GM23338 (cell line): ENCODE data around the gene MRPL57. TPM values are rescaled to one million over a fixed set of nuclear protein-coding genes. Genes with fewer than 3 reads are reported as not detected.

Experiments used
- ATAC-seq: fragments of 200-7000 bp; cut with Tn5 transposase; 3 replicates; pipeline ENCODE4 v1.9.1; 2020
- DNase-seq: peaks from one replicate; pipeline ENCODE4 v3.0.0-alpha.2; 2015; ENCODE audit warnings: low spot score
- H2AFZ ChIP-seq: fragments of 200-600 bp; sonication (generic); 2 replicates; pipeline ENCODE4 v1.8.0; 2016; ENCODE audit warnings: antibody characterized with exemption, mild to moderate bottlenecking, moderate library complexity
- H3F3A ChIP-seq: fragments of 200-600 bp; sonication (generic); replicated peaks from 2 replicates; pipeline ENCODE4 v1.8.0; 2017; ENCODE audit warnings: antibody characterized with exemption, mixed run types, low read depth
- H3K27ac ChIP-seq: fragments of 200-600 bp; sonication (generic); 2 replicates; pipeline ENCODE4 v1.6.1; 2016; ENCODE audit warnings: low read depth
- H3K27me3 ChIP-seq: fragments of 200-600 bp; sonication (generic); 2 replicates; pipeline ENCODE4 v1.8.0; 2016; ENCODE audit warnings: mild to moderate bottlenecking, mixed run types, moderate library complexity; ENCODE audit not compliant: insufficient read depth
- H3K36me3 ChIP-seq: fragments of 200-600 bp; sonication (generic); 2 replicates; pipeline ENCODE4 v1.8.0; 2016; ENCODE audit warnings: mild to moderate bottlenecking; ENCODE audit not compliant: insufficient read depth
- H3K4me1 ChIP-seq: fragments of 200-600 bp; sonication (generic); 2 replicates; pipeline ENCODE4 v1.8.0; 2016; ENCODE audit warnings: mild to moderate bottlenecking, moderate library complexity; ENCODE audit not compliant: insufficient read depth
- H3K4me2 ChIP-seq: fragments of 200-600 bp; sonication (generic); 2 replicates; pipeline ENCODE4 v1.7.1; 2017; ENCODE audit warnings: mixed run types
- H3K4me3 ChIP-seq: fragments of 200-600 bp; sonication (generic); 2 replicates; pipeline ENCODE4 v1.6.1; 2016; ENCODE audit warnings: mixed run types
- H3K79me2 ChIP-seq: fragments of 200-600 bp; sonication (generic); replicated peaks from 2 replicates; pipeline ENCODE4 v1.8.0; 2017; ENCODE audit warnings: mild to moderate bottlenecking; ENCODE audit not compliant: insufficient read depth
- H3K9me2 ChIP-seq: fragments of 200-600 bp; sonication (generic); 2 replicates; pipeline ENCODE4 v1.8.0; 2017; ENCODE audit not compliant: insufficient read depth
- H4K20me1 ChIP-seq: fragments of 200-600 bp; sonication (generic); replicated peaks from 2 replicates; pipeline ENCODE4 v1.8.0; 2017; ENCODE audit warnings: mild to moderate bottlenecking; ENCODE audit not compliant: insufficient read depth
- H3K27ac Mint-ChIP-seq: 2 replicates; pipeline ENCODE4 v1.8.0; 2020; ENCODE audit warnings: inconsistent platforms, mild to moderate bottlenecking, moderate library complexity, mixed read lengths
- H3K27me3 Mint-ChIP-seq: 3 replicates; pipeline ENCODE4 v1.8.0; 2022; ENCODE audit warnings: low read depth, mild to moderate bottlenecking, moderate library complexity, mixed read lengths, inconsistent platforms; ENCODE audit not compliant: insufficient read depth, poor library complexity
- H3K36me3 Mint-ChIP-seq: 3 replicates; pipeline ENCODE4 v1.8.0; 2021; ENCODE audit warnings: low read depth, mild to moderate bottlenecking, inconsistent platforms, moderate library complexity, mixed read lengths
- H3K4me1 Mint-ChIP-seq: 3 replicates; pipeline ENCODE4 v1.8.0; 2020; ENCODE audit warnings: mild to moderate bottlenecking, inconsistent platforms, mixed read lengths
- H3K4me3 Mint-ChIP-seq: 3 replicates; pipeline ENCODE4 v1.8.0; 2021; ENCODE audit warnings: moderate library complexity, mild to moderate bottlenecking, inconsistent platforms, mixed read lengths
- H3K9me3 Mint-ChIP-seq: 3 replicates; pipeline ENCODE4 v1.8.0; 2020; ENCODE audit warnings: moderate library complexity, mild to moderate bottlenecking, inconsistent platforms, mixed read lengths
- CREB1 ChIP-seq: fragments of 250-450 bp; sonication (Bioruptor Pico); IDR thresholded peaks from 2 replicates; pipeline ENCODE4 v1.5.0; 2020; ENCODE audit warnings: low read depth, mild to moderate bottlenecking, moderate library complexity
- EZH2 ChIP-seq: fragments of 200-600 bp; sonication (generic); IDR thresholded peaks from one replicate; pipeline ENCODE4 v1.8.0; 2017; ENCODE audit warnings: antibody characterized with exemption, mild to moderate bottlenecking, low read depth; ENCODE audit not compliant: unreplicated experiment
- EZH2phosphoT487 ChIP-seq: fragments of 200-600 bp; sonication (generic); IDR thresholded peaks from one replicate; pipeline ENCODE4 v1.8.1; 2018; ENCODE audit warnings: antibody characterized with exemption; ENCODE audit not compliant: unreplicated experiment
- JUNB ChIP-seq: IDR thresholded peaks from one replicate; pipeline ENCODE4 v1.6.1; 2016; ENCODE audit warnings: antibody characterized with exemption; ENCODE audit not compliant: unreplicated experiment
- NANOG ChIP-seq: IDR thresholded peaks from 2 replicates; pipeline ENCODE4 v1.6.1; 2016; ENCODE audit warnings: antibody characterized with exemption, borderline replicate concordance
- POLR2AphosphoS5 ChIP-seq: IDR thresholded peaks from 2 replicates; pipeline ENCODE4 v1.6.1; 2016; ENCODE audit warnings: antibody characterized with exemption, low read depth
- STAT1 ChIP-seq: IDR thresholded peaks from one replicate; pipeline ENCODE4 v1.6.1; 2016; ENCODE audit warnings: antibody characterized with exemption; ENCODE audit not compliant: unreplicated experiment
- ZNF114 ChIP-seq: fragments of 250-450 bp; sonication (Bioruptor Pico); IDR thresholded peaks from 2 replicates; pipeline ENCODE4 v1.5.0; 2020; ENCODE audit warnings: mild to moderate bottlenecking, moderate library complexity
- ZNF462 ChIP-seq: fragments of 250-450 bp; sonication (Bioruptor Pico); IDR thresholded peaks from 2 replicates; pipeline ENCODE4 v1.5.0; 2020; ENCODE audit warnings: mild to moderate bottlenecking, moderate library complexity
- polyA plus RNA-seq: library from polyadenylated mRNA; unstranded; fragments of >200 nt; fragmentation: Nextera tagmentation; extraction: Ambion mirVana; gene quantifications from 2 replicates; pipeline ENCODE4 v1.2.1, GENCODE V29; 2016
- total RNA-seq: library from RNA; depleted of rRNA; stranded (reverse); fragments of >200 nt; shearing (Covaris generic); gene quantifications from 2 replicates; pipeline ENCODE4 v1.2.3, GENCODE V29; 2014
- TF ChIP-seq, protein P1 (sequence below): IDR thresholded peaks from one replicate; pipeline ENCODE4 v1.6.1; 2018; ENCODE audit warnings: antibody characterized with exemption; ENCODE audit not compliant: unreplicated experiment

Gene MRPL57
- total and polyA plus RNA-seq, 2 experiments from 2014 or later: 41.6 to 110 TPM

DNA sequence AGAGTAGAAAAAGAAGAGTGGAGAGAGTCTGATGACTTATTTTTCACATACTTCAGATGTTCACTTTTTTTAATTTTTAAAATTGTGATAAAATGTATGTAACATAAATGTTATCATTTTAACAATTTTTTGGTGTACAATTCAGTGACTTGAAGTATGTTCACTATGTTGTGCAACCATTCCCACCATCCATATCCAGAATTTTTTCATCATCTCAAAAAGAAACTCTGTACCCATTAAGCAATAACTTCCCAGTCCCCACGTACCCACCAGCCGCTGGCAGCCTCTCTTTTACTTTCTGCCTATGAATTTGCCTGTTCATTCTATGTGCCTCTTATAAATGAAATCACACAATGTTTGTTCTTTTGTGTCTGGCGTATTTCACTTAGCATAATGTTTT is 43.4 kb upstream of the MRPL57 start:
- Mint-ChIP-seq H3K9me3 (peaks cover 9% of the 10 kb centered on the region), H3K27me3 (peaks cover 4% of the 10 kb centered on the region), H3K4me3 (no peak overlapping the region), H3K4me1 (peaks cover 19% of the 10 kb centered on the region), H3K27ac (no peak overlapping the region), H3K36me3 (0 out of 3 replicates have a peak, but pooled peaks cover 5% of the 10 kb centered on the region)
- TF ChIP-seq EZH2: no peak
- TF ChIP-seq POLR2AphosphoS5: no peak
- TF ChIP-seq ZNF114 (CRISPR knock-in tag): no peak
- TF ChIP-seq NANOG: no peak
- TF ChIP-seq, protein P1, sequence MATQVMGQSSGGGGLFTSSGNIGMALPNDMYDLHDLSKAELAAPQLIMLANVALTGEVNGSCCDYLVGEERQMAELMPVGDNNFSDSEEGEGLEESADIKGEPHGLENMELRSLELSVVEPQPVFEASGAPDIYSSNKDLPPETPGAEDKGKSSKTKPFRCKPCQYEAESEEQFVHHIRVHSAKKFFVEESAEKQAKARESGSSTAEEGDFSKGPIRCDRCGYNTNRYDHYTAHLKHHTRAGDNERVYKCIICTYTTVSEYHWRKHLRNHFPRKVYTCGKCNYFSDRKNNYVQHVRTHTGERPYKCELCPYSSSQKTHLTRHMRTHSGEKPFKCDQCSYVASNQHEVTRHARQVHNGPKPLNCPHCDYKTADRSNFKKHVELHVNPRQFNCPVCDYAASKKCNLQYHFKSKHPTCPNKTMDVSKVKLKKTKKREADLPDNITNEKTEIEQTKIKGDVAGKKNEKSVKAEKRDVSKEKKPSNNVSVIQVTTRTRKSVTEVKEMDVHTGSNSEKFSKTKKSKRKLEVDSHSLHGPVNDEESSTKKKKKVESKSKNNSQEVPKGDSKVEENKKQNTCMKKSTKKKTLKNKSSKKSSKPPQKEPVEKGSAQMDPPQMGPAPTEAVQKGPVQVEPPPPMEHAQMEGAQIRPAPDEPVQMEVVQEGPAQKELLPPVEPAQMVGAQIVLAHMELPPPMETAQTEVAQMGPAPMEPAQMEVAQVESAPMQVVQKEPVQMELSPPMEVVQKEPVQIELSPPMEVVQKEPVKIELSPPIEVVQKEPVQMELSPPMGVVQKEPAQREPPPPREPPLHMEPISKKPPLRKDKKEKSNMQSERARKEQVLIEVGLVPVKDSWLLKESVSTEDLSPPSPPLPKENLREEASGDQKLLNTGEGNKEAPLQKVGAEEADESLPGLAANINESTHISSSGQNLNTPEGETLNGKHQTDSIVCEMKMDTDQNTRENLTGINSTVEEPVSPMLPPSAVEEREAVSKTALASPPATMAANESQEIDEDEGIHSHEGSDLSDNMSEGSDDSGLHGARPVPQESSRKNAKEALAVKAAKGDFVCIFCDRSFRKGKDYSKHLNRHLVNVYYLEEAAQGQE: no peak
- TF ChIP-seq STAT1: no peak
- no peak for TF ChIP-seq CREB1 (CRISPR knock-in tag)
- ATAC-seq: no peak
- H2AFZ ChIP-seq: no peak overlapping the region
- no peaks in the 10 kb centered on the region for H3K9me2 ChIP-seq
- no peaks in the 10 kb centered on the region for H4K20me1 ChIP-seq
- no peak overlapping the region for H3K4me2 ChIP-seq
- no peaks in the 10 kb centered on the region for H3K79me2 ChIP-seq
- H3K36me3 ChIP-seq: no peaks in the 10 kb centered on the region
- no peak overlapping the region for H3K27ac ChIP-seq
- DNase-seq: no peak
- H3K27me3 ChIP-seq: no peaks in the 10 kb centered on the region
- H3K4me3 ChIP-seq: no peak overlapping the region
- H3K4me1 ChIP-seq: peaks cover 4% of the 10 kb centered on the region; the same call in 1 of the 2 replicates
- H3F3A ChIP-seq: 0 out of 2 replicates have a peak, but pooled peaks cover 5% of the 10 kb centered on the region

- no peak overlapping the region for H2AFZ ChIP-seq
- no peaks in the 10 kb centered on the region for H3K36me3 ChIP-seq
- no peak overlapping the region for H3K4me2 ChIP-seq
- H3K4me1 ChIP-seq: peaks cover 4% of the 10 kb centered on the region; the same call in 1 of the 2 replicates
- no peaks in the 10 kb centered on the region for H3K9me2 ChIP-seq
- ATAC-seq: no peak
- H3K27me3 Mint-ChIP-seq: peaks cover 6% of the 10 kb centered on the region
- peaks cover 21% of the 10 kb centered on the region for H3K4me1 Mint-ChIP-seq
- H3K9me3 Mint-ChIP-seq: peaks cover 9% of the 10 kb centered on the region
- no peaks in the 10 kb centered on the region for H3K79me2 ChIP-seq
- H3K4me3 ChIP-seq: no peak overlapping the region
- H4K20me1 ChIP-seq: no peaks in the 10 kb centered on the region
- 0 out of 2 replicates have a peak overlapping the region, but pooled peaks have one; percentile 40 for H3K27ac ChIP-seq
- no peak overlapping the region for H3K27ac Mint-ChIP-seq
- H3F3A ChIP-seq: 0 out of 2 replicates have a peak, but pooled peaks cover 5% of the 10 kb centered on the region
- 0 out of 3 replicates have a peak, but pooled peaks cover 5% of the 10 kb centered on the region for H3K36me3 Mint-ChIP-seq
- H3K27me3 ChIP-seq: no peaks in the 10 kb centered on the region
- no peak for DNase-seq
- no peak overlapping the region for H3K4me3 Mint-ChIP-seq
- TF ChIP-seq JUNB: no peak
- TF ChIP-seq ZNF462 (CRISPR knock-in tag): no peak
- TF ChIP-seq EZH2phosphoT487: no peak
- TF ChIP-seq STAT1: no peak
- TF ChIP-seq EZH2: no peak
- no peak for TF ChIP-seq POLR2AphosphoS5
Measured at GRCh38 chr13:21134475-21134874, 42.0 kb upstream of the MRPL57 start.
